GM23248 (cell line): Measurements from ENCODE around the gene SEL1L2.

Source experiments
- EZH2 ChIP-seq: fragments of 200-600 bp; sonication (generic); IDR thresholded peaks from 2 replicates; pipeline ENCODE4 v1.6.1; 2018; ENCODE audit warnings: antibody characterized with exemption, mild to moderate bottlenecking; ENCODE audit not compliant: insufficient read depth, poor library complexity, severe bottlenecking
- EZH2phosphoT487 ChIP-seq: fragments of 200-600 bp; sonication (generic); IDR thresholded peaks from 2 replicates; pipeline ENCODE4 v1.6.1; 2018; ENCODE audit warnings: antibody characterized with exemption, moderate library complexity, mild to moderate bottlenecking, low read depth; ENCODE audit not compliant: insufficient read depth

GRCh38 chr20:13922241-13922640, 68.2 kb downstream of the SEL1L2 start:
- TF ChIP-seq EZH2phosphoT487 (no peak), EZH2 (no peak)
